Muscle layer of colon (tissue), 2 donors: Measurements from ENCODE around the gene PHF14.

Experiments
- H3K27ac ChIP-seq: one replicate; pipeline ENCODE4 v1.7.0; 2013; ENCODE audit warnings: low read depth, mild to moderate bottlenecking, low read length, moderate library complexity
- H3K27me3 ChIP-seq, 2 donors: one replicate each; pipeline ENCODE4 v1.7.0; 2013; ENCODE audit warnings: low read length in 2 of 2, mild to moderate bottlenecking in 2 of 2; ENCODE audit not compliant: insufficient read depth in 2 of 2, control insufficient read depth in 1 of 2
- H3K36me3 ChIP-seq: one replicate; pipeline ENCODE4 v1.7.0; 2013; ENCODE audit warnings: mild to moderate bottlenecking, low read length; ENCODE audit not compliant: insufficient read depth
- H3K4me1 ChIP-seq: one replicate; pipeline ENCODE4 v1.7.0; 2013; ENCODE audit warnings: mild to moderate bottlenecking, low read length; ENCODE audit not compliant: insufficient read depth
- H3K4me3 ChIP-seq, 2 donors: one replicate each; pipeline ENCODE4 v1.7.0; 2013; ENCODE audit warnings: low read length in 2 of 2, low read depth in 1 of 2, mild to moderate bottlenecking in 1 of 2, moderate library complexity in 1 of 2
- H3K9ac ChIP-seq: one replicate; pipeline ENCODE4 v1.7.0; 2013; ENCODE audit warnings: low read length
- H3K9me3 ChIP-seq: one replicate; pipeline ENCODE4 v1.7.0; 2013; ENCODE audit warnings: mild to moderate bottlenecking, low read length
- donor health status: abdominal sarcoma.
- donor health status: Adenocarcinoma of cecum.

Gene PHF14

GRCh38 chr7:11163220-11163619, 189.5 kb downstream of the PHF14 start:
- Histone ChIP-seq H3K27me3 (no peaks in the 10 kb centered on the region), H3K27ac (no peak overlapping the region), H3K9ac (no peak overlapping the region), H3K36me3 (no peaks in the 10 kb centered on the region), H3K4me3 (no peak overlapping the region), H3K4me1 (no peaks in the 10 kb centered on the region), H3K9me3 (no peaks in the 10 kb centered on the region)

GRCh38 chr7:11166051-11166450, 192.4 kb downstream of the PHF14 start:
- Histone ChIP-seq H3K27ac (no peak overlapping the region), H3K27me3 (no peaks in the 10 kb centered on the region), H3K4me1 (no peaks in the 10 kb centered on the region), H3K4me3 (no peak overlapping the region), H3K9ac (no peak overlapping the region), H3K36me3 (no peaks in the 10 kb centered on the region), H3K9me3 (no peaks in the 10 kb centered on the region)

- Histone ChIP-seq H3K27ac (no peak overlapping the region), H3K4me1 (no peaks in the 10 kb centered on the region), H3K9ac (no peak overlapping the region), H3K36me3 (no peaks in the 10 kb centered on the region), H3K4me3 (no peak overlapping the region), H3K27me3 (no peaks in the 10 kb centered on the region), H3K9me3 (no peaks in the 10 kb centered on the region)
These were observed 195.0 kb downstream of the PHF14 start for GRCh38 chr7:11168650-11169170.

- Histone ChIP-seq H3K4me3 (no peak overlapping the region), H3K9ac (no peak overlapping the region), H3K27me3 (no peaks in the 10 kb centered on the region), H3K36me3 (no peaks in the 10 kb centered on the region), H3K27ac (no peak overlapping the region), H3K4me1 (no peaks in the 10 kb centered on the region), H3K9me3 (no peaks in the 10 kb centered on the region)
These were observed 196.5 kb downstream of the PHF14 start for GRCh38 chr7:11170175-11170574.

- Histone ChIP-seq H3K4me3 (no peak overlapping the region), H3K9ac (no peak overlapping the region)
These were observed 197.3 kb downstream of the PHF14 start for GRCh38 chr7:11170863-11171568.

GRCh38 chr7:11171569-11172192, 198.0 kb downstream of the PHF14 start:
- Histone ChIP-seq H3K27ac (no peak overlapping the region), H3K36me3 (no peaks in the 10 kb centered on the region), H3K9ac (no peak overlapping the region), H3K4me3 (no peak overlapping the region), H3K4me1 (no peaks in the 10 kb centered on the region), H3K27me3 (no peaks in the 10 kb centered on the region), H3K9me3 (no peaks in the 10 kb centered on the region)

More at GRCh38 chr7:11170863-11171568, 197.3 kb downstream of the PHF14 start:
- no peak overlapping the region for H3K27ac ChIP-seq
- no peaks in the 10 kb centered on the region for H3K36me3 ChIP-seq
- no peaks in the 10 kb centered on the region for H3K9me3 ChIP-seq
- H3K4me1 ChIP-seq: no peaks in the 10 kb centered on the region
- no peaks in the 10 kb centered on the region for H3K27me3 ChIP-seq

- Histone ChIP-seq H3K4me1 (no peaks in the 10 kb centered on the region), H3K9me3 (no peaks in the 10 kb centered on the region), H3K27me3 (no peaks in the 10 kb centered on the region), H3K9ac (no peak overlapping the region), H3K4me3 (no peak overlapping the region), H3K36me3 (no peaks in the 10 kb centered on the region), H3K27ac (no peak overlapping the region)
These were observed 199.2 kb downstream of the PHF14 start for GRCh38 chr7:11172835-11173234.

GRCh38 chr7:11175371-11175770, 201.7 kb downstream of the PHF14 start:
- H3K27ac ChIP-seq: no peak overlapping the region
- H3K36me3 ChIP-seq: no peaks in the 10 kb centered on the region
- H3K9ac ChIP-seq: no peak overlapping the region

GRCh38 chr7:11175887-11176286, 202.2 kb downstream of the PHF14 start:
- no peak overlapping the region for H3K27ac ChIP-seq
- H3K4me1 ChIP-seq: no peaks in the 10 kb centered on the region
- no peaks in the 10 kb centered on the region for H3K9me3 ChIP-seq
- H3K36me3 ChIP-seq: no peaks in the 10 kb centered on the region
- H3K4me3 ChIP-seq: no peak overlapping the region
- H3K27me3 ChIP-seq: no peaks in the 10 kb centered on the region
- no peak overlapping the region for H3K9ac ChIP-seq

More at GRCh38 chr7:11175371-11175770, 201.7 kb downstream of the PHF14 start:
- Histone ChIP-seq H3K4me3 (no peak overlapping the region), H3K9me3 (no peaks in the 10 kb centered on the region), H3K27me3 (no peaks in the 10 kb centered on the region), H3K4me1 (no peaks in the 10 kb centered on the region)

GRCh38 chr7:11176985-11177555, 203.4 kb downstream of the PHF14 start:
- no peak overlapping the region for H3K27ac ChIP-seq
- no peaks in the 10 kb centered on the region for H3K9me3 ChIP-seq
- no peaks in the 10 kb centered on the region for H3K27me3 ChIP-seq
- no peak overlapping the region for H3K4me3 ChIP-seq
- H3K36me3 ChIP-seq: no peaks in the 10 kb centered on the region
- H3K4me1 ChIP-seq: no peaks in the 10 kb centered on the region
- H3K9ac ChIP-seq: no peak overlapping the region

GRCh38 chr7:11177793-11178192, 204.1 kb downstream of the PHF14 start:
- H3K9me3 ChIP-seq: no peaks in the 10 kb centered on the region
- H3K27ac ChIP-seq: no peak overlapping the region
- no peaks in the 10 kb centered on the region for H3K36me3 ChIP-seq

More at GRCh38 chr7:11177793-11178192, 204.1 kb downstream of the PHF14 start:
- H3K4me3 ChIP-seq: no peak overlapping the region
- H3K9ac ChIP-seq: no peak overlapping the region
- no peaks in the 10 kb centered on the region for H3K27me3 ChIP-seq
- no peaks in the 10 kb centered on the region for H3K4me1 ChIP-seq
